OCI-LY7 (cell line): ENCODE measurements around the gene PODXL.

Experiments used
- EZH2phosphoT487 ChIP-seq: fragments of 200-600 bp; sonication (generic); IDR thresholded peaks from 2 replicates; pipeline ENCODE4 v1.6.1; 2018; ENCODE audit warnings: low read depth, borderline replicate concordance, mild to moderate bottlenecking, mixed run types, antibody characterized with exemption, low read length, moderate library complexity, mixed read lengths
- TF ChIP-seq, protein P1 (sequence below): fragments of 200-600 bp; sonication (generic); conservative IDR thresholded peaks from 2 replicates; pipeline ENCODE4 v1.5.1; 2014; ENCODE audit warnings: mild to moderate bottlenecking, antibody characterized with exemption, low read length, moderate library complexity, mixed read lengths

DNA sequence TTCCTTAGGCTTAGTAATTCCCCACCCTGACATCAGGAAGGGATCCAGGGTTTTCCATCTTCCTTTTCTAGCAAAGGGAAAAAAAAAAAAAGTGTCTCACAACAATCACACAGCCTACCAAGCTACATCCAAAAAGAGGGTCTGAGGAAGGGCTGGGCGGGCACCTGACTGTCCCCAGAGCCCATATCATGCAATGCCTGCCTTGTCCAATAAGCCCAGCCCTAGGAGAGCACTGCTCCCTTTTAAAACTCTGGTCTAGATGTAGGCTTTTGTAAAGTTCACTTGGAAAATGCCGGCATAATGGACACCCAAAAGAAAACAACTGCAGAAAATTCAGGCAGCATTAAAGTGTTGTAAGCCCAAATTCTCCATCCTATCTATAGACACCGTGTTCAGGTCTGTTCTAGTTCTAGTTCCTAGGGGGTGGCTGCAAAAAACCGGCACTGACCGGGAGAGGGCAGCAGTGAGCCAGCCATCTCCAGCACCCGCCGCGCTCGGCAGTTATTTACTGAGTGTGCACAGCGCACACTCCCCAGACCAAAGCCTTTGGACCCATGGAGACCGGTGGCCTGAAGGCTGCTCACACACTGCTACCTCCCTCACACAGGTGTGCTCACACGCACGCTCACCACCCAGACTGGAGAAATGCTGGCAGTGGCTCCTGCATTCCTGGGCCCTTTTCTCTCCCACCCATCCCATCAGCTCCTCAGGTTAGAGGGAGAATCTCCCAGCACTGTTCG is 48.7 kb downstream of the PODXL start:
- TF ChIP-seq, protein P1, sequence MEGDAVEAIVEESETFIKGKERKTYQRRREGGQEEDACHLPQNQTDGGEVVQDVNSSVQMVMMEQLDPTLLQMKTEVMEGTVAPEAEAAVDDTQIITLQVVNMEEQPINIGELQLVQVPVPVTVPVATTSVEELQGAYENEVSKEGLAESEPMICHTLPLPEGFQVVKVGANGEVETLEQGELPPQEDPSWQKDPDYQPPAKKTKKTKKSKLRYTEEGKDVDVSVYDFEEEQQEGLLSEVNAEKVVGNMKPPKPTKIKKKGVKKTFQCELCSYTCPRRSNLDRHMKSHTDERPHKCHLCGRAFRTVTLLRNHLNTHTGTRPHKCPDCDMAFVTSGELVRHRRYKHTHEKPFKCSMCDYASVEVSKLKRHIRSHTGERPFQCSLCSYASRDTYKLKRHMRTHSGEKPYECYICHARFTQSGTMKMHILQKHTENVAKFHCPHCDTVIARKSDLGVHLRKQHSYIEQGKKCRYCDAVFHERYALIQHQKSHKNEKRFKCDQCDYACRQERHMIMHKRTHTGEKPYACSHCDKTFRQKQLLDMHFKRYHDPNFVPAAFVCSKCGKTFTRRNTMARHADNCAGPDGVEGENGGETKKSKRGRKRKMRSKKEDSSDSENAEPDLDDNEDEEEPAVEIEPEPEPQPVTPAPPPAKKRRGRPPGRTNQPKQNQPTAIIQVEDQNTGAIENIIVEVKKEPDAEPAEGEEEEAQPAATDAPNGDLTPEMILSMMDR: peak; percentile 92
- TF ChIP-seq EZH2phosphoT487: no peak
